ENCODE measurements around the gene SLC3A2.

The SLC3A2 gene

DNA sequence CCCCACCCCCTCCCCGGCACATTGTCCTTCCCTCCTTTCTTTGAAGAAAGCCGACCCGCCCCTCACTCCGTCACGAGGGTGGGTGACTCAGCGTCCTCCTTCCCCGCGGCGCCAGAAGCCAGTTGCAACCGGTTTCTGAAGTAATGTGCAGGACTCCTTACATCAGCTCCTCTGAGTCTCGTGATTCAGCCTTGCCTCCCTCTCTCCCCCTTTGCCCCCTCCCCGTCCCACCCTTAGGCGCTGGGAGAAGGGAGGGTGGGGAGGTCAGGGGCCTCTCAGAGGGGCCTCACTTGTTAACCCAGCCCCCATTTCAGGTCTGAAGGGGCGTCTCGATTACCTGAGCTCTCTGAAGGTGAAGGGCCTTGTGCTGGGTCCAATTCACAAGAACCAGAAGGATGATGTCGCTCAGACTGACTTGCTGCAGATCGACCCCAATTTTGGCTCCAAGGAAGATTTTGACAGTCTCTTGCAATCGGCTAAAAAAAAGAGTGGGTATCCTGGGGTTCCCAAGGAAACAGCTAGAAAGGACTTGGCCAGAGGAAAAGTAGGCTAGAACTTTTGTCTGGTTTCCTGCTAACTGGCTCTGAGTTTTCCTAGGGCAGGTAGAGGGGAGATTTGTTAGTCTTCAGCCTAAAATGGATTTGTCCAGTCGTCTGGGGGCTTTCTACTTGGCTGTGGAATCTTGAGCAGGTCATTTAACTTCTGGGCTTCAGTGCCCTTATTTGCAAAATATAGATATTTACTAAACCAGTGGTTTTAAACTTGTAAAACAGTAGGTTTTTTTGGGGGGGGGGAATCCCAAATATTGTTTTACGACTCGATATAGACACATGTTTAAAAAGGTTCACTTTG lies 1.1 kb downstream of the SLC3A2 start:
- peak; percentile 84 to 97 (median 90) for DNase-seq

DNA sequence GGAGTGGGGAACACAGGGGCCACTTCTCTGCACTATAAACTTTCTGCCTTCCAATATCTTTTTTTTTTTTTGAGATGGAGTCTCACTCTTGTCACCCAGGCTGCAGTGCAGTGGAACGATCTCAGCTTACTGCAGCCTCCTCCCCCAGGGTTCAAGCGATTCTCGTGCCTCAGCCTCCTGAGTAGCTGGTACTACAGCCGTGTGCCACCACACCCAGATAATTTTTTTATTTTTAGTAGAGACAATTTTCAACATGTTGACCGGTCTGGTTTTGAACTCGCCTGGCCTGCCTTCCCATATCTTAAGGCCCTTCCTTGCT lies 1.7 kb downstream of the SLC3A2 start:
- peak in 1 of 5 donors; percentile 47 for DNase-seq

DNA sequence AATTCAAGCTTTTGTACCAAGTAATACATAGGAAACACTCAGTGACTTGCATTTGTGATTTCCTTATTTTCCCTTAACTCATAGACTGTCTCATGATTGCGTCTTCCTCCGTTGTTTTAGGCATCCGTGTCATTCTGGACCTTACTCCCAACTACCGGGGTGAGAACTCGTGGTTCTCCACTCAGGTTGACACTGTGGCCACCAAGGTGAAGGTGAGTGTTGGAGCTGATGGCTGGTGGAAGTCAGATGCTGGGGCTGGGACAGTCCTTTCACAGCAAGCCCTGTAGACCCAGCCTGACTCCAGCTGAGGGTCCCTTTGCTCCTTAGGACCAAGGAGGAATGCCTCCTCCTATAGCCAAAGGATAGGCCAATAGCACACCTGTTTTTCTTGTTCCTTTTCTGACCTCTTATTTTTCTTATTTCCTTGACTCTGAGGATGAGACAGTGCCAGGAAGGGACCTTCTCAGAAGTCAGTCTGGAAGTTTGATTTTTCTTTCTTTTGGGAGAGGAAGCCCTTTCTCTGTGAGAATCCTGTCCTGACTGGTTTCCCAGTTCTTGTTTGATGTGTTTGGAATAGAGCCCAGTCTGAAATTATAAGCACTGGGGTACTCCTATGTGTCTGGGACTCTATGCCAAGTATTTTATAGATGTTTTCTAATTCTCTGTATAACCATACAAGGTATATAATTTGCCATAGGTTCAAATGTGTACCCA lies 2.2 kb downstream of the SLC3A2 start:
- no peak for DNase-seq

DNA sequence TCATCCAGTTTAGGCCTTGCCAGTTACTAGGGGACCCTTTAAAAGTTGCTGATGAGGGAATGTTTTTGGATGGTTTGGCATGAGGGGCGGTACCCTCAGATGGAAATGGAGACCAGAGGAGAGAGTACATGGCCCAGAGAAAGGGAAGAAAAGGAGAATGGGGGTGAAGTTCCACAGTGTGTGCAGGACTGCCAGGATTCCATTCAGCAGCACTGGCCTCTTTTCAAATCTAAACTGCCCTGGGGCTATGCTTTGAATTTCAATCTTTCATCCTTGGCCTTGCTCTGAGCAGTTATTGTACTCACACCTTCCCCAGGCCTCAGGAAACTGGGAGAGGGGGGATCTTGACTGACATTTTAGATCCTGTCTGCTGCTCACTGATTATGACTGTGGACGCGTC lies 3.0 kb downstream of the SLC3A2 start:
- DNase-seq = no peak

DNA sequence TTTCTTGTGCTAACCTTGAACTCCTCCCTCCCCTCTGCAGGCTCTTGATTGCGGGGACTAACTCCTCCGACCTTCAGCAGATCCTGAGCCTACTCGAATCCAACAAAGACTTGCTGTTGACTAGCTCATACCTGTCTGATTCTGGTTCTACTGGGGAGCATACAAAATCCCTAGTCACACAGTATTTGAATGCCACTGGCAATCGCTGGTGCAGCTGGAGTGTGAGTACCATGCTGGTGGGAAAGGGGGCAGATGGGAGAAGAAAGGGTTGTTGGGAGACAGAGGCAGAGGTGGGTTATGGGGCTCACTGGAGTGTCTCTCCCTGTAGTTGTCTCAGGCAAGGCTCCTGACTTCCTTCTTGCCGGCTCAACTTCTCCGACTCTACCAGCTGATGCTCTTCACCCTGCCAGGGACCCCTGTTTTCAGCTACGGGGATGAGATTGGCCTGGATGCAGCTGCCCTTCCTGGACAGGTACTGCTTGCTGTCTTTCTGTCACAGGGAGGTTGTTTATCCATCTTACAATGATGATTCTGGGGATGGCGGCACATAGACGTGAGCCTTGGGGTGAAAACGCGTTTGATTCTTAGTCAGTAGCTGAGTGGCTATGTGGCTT lies 4.5 kb downstream of the SLC3A2 start:
- DNase-seq = no peak

DNA sequence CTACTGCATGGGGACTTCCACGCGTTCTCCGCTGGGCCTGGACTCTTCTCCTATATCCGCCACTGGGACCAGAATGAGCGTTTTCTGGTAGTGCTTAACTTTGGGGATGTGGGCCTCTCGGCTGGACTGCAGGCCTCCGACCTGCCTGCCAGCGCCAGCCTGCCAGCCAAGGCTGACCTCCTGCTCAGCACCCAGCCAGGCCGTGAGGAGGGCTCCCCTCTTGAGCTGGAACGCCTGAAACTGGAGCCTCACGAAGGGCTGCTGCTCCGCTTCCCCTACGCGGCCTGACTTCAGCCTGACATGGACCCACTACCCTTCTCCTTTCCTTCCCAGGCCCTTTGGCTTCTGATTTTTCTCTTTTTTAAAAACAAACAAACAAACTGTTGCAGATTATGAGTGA lies 7.7 kb downstream of the SLC3A2 start:
- DNase-seq = no peak

DNA sequence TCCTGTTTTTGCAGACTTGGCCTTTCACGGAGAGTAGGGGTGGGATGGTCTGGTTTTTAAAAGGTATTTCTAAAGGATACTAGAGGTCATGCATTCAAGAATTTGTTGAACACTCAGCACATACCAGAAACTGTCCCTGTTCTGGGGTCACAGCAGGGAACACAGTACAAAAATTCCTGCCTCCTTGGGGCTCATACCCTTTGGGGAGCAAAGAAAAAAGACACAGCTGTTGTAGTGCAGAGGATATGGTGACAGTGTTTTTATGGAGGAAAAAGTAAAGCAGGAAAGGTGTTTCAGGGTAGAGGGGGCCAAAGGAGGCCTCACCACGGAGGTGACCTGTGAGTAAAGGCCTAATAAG lies 8.4 kb downstream of the SLC3A2 start:
- no peak for DNase-seq

DNA sequence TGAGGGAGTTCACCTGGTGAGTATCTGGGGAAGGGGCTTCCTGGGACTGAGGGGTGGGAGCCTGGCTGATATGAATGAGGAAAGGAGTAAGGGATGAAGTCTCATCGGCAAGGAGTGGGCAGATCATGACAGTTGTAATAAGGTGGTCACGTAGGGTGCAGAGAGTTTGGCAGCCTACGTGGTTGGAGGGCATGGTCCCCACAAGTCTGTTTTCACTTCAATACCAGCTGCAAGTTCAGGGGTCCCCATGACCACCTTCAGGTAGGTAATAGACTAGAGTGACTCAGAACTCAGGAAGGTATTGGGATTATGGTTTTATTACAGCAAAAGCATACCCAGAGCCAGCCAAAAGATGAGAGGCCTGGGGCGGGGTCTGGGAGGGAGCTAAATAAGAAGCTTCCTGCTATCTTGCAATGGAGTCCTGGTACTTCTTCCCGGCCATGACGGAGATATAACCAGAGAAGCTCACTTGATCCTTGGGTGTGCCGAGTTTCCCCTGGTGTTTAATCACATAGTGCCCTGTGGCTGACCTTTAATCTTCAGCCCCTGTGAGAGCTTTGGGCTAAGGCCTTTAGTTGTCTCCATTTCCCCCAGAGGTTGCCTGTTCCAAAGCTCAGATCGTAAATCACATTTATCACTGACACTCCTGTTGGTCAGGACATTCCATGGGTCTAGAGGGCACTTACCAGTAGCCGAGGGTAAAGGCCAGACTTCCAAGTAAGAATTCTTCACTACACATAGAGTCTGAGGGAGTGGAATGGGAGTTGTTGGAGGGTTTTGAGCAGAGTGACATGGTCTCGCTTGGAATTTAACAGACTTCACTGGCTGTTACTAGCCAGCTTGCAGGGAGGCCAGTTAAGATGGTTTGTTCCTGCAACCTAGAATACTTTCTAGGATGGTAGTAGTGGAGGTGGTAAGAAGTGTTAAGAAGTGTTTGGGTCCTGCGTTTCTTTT lies 9.1 kb downstream of the SLC3A2 start:
- DNase-seq = no peak

DNA sequence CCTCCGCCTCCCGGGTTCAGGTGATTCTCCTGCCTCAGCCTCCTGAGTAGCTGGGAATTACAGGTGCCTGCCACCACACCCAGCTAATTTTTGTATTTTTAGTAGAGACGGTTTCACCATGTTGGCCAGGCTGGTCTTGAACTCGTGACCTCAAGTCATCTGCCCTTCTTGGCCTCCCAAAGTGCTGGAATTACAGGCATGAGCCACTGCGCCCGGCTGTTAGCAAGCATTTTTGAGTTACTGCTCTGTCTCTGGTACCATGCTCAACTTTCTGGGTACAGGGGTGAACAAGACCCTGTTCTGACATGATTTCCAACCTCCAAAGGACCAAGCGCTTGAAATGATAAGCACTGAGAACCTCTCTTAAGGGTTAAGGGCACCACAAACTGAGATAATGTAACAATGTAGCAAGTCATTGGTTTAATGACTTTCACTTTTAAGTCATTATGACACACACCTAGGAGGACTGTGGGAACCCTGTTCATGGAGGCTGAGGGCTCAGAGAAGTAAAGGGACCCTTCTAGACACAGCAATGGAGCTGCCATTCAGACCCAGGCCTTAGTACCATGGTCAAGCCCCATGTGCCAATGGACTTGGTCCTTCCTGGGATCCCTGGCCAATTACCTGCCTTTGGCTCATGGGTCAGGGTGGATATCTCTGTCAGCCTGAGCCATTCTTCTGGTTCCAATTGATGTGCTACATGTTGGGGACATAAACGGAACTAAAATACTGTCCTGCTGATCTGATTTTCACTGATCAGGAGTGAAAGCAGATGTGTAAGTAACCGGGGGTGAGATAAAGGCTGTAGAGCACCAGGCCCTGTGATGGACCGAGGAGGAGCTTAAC lies 11.6 kb downstream of the SLC3A2 start:
- DNase-seq = no peak

DNA sequence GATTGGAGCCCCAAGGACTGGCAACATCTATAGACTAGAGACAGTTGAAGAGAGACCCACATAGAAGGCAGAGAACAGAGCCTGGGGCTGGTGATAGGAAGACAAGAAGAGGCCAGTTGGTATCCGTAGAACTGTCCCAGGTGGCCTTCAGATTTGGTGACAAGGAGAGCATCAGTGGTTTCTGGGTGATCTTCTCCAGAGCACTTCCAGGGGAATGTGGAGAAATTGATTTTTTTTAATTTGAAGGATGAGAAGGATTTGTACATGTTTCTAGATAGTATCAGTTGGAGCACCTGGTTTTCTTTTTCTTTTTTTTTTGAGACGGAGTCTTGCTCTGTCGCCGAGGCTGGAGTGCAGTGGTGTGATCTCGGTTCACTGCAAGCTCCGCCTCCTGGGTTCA lies 14.8 kb downstream of the SLC3A2 start:
- DNase-seq = no peak

DNA sequence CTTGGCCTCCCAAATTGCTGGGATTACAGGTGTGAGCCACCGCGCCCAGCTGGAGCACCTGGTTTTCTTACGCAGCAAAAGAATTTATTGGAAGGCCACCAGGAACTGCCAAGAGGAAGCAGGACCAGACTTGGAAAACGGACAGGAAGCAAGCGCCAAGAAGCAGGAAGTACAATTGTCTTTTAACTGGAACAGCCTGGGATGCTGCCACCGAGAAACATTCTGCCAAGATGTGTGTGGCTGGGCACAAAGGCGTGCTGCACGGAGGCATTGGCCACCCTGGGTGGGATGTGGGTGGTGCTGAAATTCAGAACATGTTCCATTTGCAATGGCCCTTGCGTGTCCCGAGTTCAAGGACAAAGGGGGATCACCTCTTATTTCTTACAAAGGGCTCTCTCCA lies 15.4 kb downstream of the SLC3A2 start:
- DNase-seq = no peak

DNA sequence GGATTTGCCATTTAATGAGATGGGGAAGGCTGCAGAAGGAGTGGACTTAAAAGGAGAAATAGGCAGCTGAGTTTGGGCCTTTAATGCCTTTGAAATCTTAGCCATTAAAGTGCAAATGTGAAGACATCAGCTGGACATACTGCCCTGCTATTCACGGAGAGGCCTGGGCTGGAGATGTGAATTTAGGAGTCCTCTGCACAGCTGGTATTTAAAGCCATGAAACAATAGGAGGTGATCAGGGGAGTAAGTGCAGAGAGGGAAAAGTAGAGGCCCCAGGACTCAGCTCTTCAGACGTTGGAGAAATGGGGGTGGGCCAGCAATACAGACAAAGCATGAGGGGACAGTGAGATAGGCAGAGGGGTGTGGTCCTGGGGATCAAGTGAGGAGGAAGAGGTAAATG lies 16.6 kb downstream of the SLC3A2 start:
- no peak for DNase-seq

DNA sequence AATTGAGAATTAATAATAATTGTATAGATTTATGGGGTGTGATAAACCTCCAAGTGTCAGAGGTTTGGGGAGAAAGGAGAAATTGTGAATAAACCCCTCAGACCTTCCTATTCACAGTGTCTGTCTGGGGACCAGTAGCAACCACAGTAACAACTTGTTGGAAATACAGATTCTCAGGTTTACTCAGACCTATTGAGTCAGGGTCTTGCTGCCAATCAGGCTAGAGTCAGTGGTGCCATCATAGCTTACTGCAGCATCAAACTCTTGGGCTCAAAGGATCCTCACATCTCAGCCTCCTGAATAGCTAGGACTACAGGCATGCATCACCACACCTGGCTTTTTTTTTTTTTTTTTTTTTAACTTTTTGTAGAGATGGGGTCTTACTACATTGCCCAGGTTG lies 17.3 kb downstream of the SLC3A2 start:
- no peak for DNase-seq

DNA sequence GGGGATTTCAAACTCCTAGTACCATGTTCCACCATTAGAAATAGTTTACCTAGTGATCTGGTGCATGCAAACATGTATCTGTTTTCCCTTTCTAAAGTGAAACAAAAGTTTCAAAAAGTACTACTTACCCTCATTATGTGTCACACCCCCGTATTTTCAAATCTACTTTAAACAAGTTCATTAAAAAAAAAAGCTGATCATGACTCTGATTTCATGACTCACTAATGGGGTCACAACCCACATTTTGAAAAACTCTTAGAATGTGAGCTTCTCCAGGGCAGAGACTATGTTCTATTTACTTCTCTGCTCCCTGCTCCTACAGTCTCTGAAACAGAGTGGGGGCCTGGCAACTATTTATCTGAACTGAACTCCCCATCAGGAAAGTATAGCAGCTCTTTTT lies 22.2 kb downstream of the SLC3A2 start:
- no peak for DNase-seq

DNA sequence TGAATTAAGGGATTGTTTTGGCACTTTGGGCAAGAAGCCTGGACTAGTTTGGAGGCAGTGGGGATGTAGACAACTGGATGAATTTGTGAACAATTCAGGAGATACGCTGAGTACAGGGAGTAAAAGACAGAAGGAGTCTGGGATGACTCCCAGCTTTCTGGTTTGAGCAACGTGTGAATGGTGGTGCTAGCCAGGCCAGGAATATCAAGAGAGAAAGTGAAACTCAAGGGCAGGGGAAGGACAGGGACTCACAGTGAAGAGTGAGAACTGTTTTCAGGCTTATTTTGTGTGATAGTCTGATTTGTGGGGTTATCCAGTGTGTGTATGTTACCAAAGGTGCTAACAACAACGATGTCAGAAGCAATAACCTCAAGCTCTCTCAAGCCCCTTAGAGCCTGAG lies 24.6 kb downstream of the SLC3A2 start:
- no peak for DNase-seq

DNA sequence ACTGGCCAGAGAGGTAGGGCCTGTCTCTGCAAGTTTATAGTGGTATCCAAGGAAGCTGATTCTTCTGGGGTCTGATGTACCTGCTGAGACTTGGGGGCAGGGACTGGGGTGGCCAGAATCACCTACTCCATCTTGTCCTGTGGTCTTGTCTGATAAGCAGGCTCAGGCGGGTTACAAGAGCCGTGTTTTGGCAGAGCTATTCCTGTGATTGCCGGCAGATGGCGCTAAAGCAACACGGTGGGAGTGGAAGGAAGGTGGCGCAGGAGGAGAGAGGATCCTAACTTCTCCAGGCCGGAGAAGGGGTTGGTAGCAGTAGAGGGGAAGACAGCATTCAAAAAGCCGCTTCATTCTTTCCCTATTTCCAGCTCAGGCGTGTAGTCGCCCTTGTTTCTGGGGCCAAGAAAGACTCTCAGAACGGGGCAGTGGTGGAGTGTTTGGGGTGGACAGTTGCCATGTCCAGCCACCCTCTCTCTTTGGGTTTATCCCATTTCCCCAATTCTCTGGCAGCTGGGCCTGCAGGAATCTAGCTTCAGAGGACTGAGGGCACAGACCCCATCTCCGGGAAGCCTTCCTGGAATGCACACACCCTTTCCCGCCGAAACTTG lies 25.3 kb downstream of the SLC3A2 start:
- peak; percentile 48 to 76 (median 64) for DNase-seq

DNA sequence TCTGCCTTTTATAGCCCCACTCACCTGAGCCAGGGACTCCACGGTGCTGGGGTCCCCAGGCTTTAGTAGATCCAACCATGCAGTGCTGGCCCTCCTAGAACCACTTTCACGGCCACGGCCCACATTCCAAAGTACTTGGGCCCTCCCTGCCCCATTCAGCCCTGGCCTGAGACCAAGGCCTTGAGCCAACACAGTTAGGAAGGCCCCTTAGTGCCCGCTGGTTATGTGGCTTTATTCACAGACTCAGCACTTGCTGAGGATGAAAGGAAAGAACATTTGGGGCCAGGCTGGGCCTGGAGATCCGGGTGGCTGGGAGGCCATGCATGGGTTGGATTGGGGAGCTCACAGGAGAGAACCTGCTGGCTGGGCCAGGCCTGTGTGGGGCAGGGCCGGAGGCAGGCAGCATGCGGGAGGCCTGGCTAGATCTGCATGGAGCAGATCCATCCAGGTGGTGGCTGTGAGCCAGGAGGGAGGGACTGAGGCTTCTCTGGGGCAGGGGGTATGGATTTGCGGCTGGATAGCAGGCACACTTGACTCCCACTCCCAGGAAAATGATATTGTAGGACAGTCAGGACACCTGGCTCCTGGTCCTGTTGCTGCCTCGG lies 27.9 kb downstream of the SLC3A2 start:
- no peak for DNase-seq

DNA sequence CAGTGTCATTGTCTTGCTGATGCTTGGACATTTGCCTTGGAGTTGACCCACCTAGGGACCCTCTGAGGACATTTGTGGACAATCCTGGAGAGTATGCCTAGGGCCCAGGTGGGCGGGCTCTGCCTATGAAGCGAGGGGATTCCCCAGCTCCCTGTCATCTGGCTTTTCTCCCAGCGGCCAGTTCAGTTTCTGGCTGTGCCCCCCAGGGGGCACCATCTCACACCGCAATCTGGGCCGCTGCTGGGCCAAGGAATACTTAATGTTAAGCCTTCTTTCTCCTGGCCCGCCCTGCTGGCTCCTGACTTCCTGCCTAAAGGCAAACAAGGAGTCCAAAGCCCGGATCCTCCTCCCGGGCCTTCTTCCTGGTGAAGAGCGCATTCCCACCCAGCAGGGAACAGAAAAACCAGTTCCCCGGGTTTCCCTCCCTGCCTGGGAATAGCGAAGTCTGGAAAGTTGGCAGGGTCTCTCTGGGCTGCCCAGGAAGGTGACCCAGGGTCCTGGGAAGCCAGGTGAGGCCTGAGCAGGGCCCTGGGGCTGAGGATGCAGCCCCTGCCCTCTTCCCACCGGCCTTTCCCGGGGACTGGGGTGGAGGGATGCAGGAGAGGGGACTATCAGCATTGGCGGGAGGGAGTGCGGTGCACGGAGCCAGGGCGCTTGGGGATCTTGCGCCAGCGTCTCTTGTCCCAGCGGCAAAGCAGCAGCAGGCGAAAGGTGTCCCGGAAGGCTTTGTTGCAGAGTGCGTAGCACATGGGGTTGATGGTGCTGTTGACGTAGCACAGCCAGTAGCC lies 28.6 kb downstream of the SLC3A2 start:
- DNase-seq = no peak

DNA sequence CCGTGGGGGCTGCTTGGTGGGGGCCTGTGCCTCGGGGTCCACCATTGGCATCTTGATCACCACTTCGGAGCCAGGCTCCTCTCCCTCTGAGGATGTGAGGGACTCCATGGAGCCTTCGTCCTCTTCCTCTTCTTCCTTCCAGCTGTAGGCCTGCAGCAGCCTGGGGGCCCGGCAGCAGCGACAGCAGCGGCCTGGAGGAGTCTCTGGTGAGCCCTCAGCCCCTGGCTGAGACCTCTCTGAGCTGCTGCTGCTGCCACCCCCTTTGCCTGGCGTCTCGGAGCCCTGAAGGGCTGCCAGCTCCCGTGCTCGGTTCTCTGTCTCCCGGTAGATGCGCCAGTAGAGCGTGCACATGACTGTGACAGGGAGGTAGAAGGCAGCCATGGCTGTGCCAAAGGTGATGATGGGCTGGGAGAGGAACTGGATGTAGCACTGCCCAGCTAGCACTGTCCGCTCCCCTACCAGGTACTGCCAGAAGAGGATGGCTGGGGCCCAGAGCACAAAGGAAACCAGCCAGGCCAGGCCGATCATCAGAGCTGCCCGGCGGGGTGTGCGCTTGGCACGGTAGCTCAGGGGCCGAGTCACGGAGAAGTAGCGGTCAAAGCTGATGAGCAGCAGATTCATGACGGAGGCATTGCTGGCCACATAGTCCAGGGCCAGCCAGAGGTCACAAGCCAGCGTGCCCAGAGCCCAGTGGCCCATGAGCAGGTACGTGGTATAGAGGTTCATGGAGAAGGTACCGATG lies 29.6 kb downstream of the SLC3A2 start:
- no peak for DNase-seq
